HG03565 (cell line): ENCODE measurements around the gene CST9.
"Not testable (repeated sequence)": the region's sequence is repeated elsewhere in the genome, so short reads cannot be mapped to it uniquely, and the experiment has no call there.

Experiments
- ATAC-seq: cut with Tn5 transposase; IDR thresholded peaks from one replicate; pipeline ENCODE4 v1.9.1; 2021; ENCODE audit warnings: mild to moderate bottlenecking, moderate library complexity; ENCODE audit not compliant: unreplicated experiment

Gene CST9

GRCh38 chr20:23624324-23624691 lies 18.6 kb upstream of the CST9 start:
- no peak for ATAC-seq

- ATAC-seq, result no peak
Measured at GRCh38 chr20:23623666-23624323, 18.1 kb upstream of the CST9 start.

GRCh38 chr20:23622839-23623343 lies 17.2 kb upstream of the CST9 start:
- ATAC-seq, result no peak

GRCh38 chr20:23622401-23622800 lies 16.7 kb upstream of the CST9 start:
- not testable (repeated sequence) for ATAC-seq

- ATAC-seq, result not testable (repeated sequence)
Measured at GRCh38 chr20:23620670-23621386, 15.1 kb upstream of the CST9 start.

GRCh38 chr20:23614163-23614562 lies 8.4 kb upstream of the CST9 start:
- ATAC-seq, result no peak

- ATAC-seq, result no peak
Measured at GRCh38 chr20:23613676-23614075, 8.0 kb upstream of the CST9 start.

- no peak for ATAC-seq
Measured at GRCh38 chr20:23612396-23612795, 6.7 kb upstream of the CST9 start.

GRCh38 chr20:23609486-23610109 lies 3.9 kb upstream of the CST9 start:
- no peak for ATAC-seq

GRCh38 chr20:23608251-23608846 lies 2.6 kb upstream of the CST9 start:
- no peak for ATAC-seq

GRCh38 chr20:23607497-23608245 lies 2.0 kb upstream of the CST9 start:
- no peak for ATAC-seq

GRCh38 chr20:23606652-23607049 lies 934 bp upstream of the CST9 start:
- peak; percentile 92 for ATAC-seq

- ATAC-seq, result no peak
Measured at GRCh38 chr20:23604306-23604705, 1.4 kb downstream of the CST9 start.

- ATAC-seq, result no peak
Measured at GRCh38 chr20:23603321-23603720, 2.4 kb downstream of the CST9 start.

- ATAC-seq, result no peak
Measured at GRCh38 chr20:23602699-23603098, 3.0 kb downstream of the CST9 start.

- ATAC-seq, result no peak
Measured at GRCh38 chr20:23602241-23602640, 3.5 kb downstream of the CST9 start.

- no peak for ATAC-seq
Measured at GRCh38 chr20:23601715-23602114, 4.0 kb downstream of the CST9 start.

- ATAC-seq, result no peak
Measured at GRCh38 chr20:23598481-23598880, 7.2 kb downstream of the CST9 start.

- ATAC-seq, result no peak
Measured at GRCh38 chr20:23596579-23597250, 9.0 kb downstream of the CST9 start.

GRCh38 chr20:23595941-23596340 lies 9.8 kb downstream of the CST9 start:
- ATAC-seq, result no peak
